Heart left ventricle (tissue), 16 donors: Measurements from ENCODE around the gene PRR7. TPM values are rescaled to one million over a fixed set of nuclear protein-coding genes. Genes with fewer than 3 reads are reported as not detected.

Source experiments
- ATAC-seq, 4 donors: fragments of 200-7000 bp; cut with Tn5 transposase; one replicate each; pipeline ENCODE4 v1.9.1; 2020 to 2022; ENCODE audit warnings: moderate library complexity in 4 of 4, mild to moderate bottlenecking in 3 of 4, moderate number of reproducible peaks in 1 of 4
- DNase-seq, 5 donors: peaks; one replicate each; pipeline ENCODE4 v3.0.0-alpha.2; 2020
- H3K27ac ChIP-seq, 12 donors: fragments of 200-600 bp; sonication (generic) in 4 of 12; one replicate each; pipeline versions ENCODE4 v1.5.0 to v1.8.0; 2016 to 2022; ENCODE audit warnings: mild to moderate bottlenecking in 2 of 12
- H3K27me3 ChIP-seq, 9 donors: fragments of 200-600 bp; sonication (generic) in 2 of 9; one replicate each; pipeline versions ENCODE4 v1.5.1 to v1.8.0; 2016 to 2022; ENCODE audit warnings: mild to moderate bottlenecking in 3 of 9
- H3K36me3 ChIP-seq, 9 donors: fragments of 200-600 bp; sonication (generic) in 2 of 9; one replicate each; pipeline versions ENCODE4 v1.5.0 to v1.8.0; 2018 to 2022; ENCODE audit warnings: mild to moderate bottlenecking in 2 of 9
- H3K4me1 ChIP-seq, 12 donors: fragments of 200-600 bp; sonication (generic) in 4 of 12; one replicate each; pipeline versions ENCODE4 v1.5.0 to v1.8.0; 2016 to 2022; ENCODE audit warnings: mild to moderate bottlenecking in 3 of 12
- H3K4me3 ChIP-seq, 12 donors: fragments of 200-600 bp; sonication (generic) in 4 of 12; one replicate each; pipeline versions ENCODE4 v1.5.0 to v1.8.0; 2017 to 2022; ENCODE audit warnings: mild to moderate bottlenecking in 9 of 12, moderate library complexity in 4 of 12
- H3K9me3 ChIP-seq, 12 donors: fragments of 200-600 bp; sonication (generic) in 4 of 12; one replicate each; pipeline versions ENCODE4 v1.5.0 to v1.8.0; 2016 to 2022; ENCODE audit warnings: mild to moderate bottlenecking in 1 of 12
- POLR2A ChIP-seq, 2 donors: fragments of 450-650 bp; IDR thresholded peaks; one replicate each; pipeline ENCODE4 v1.6.1; 2017; ENCODE audit warnings: antibody characterized with exemption in 2 of 2, mild to moderate bottlenecking in 2 of 2, moderate library complexity in 2 of 2
- WGBS, 4 donors: extraction: QIAGEN DNeasy Blood & Tissue Kit in 2 of 4; methylation state at CpG; one replicate each; pipeline versions ENCODE4 v1.1.5 to v1.1.7; 2013 to 2018; 5-methylcytosine and 5-hydroxymethylcytosine counted together
- intact Hi-C, 10 donors: fragments of 100-400 bp; cut with DNase I; formaldehyde crosslinking; loops; one replicate each; pipeline versions ENCODE4 v1.11.1 to v1.14.2; 2022
- polyA plus RNA-seq, 2 donors: library from polyadenylated mRNA; stranded (reverse); fragments of 200-250 nt; gene quantifications; one replicate each; pipeline ENCODE4 v1.2.3, GENCODE V29; 2013
- total RNA-seq, 9 donors: library from RNA; depleted of rRNA in 2 of 9; stranded (reverse); fragments of >200 nt in 2 of 9; fragmentation: NEBNext Ultra II Directional in 3 of 9; extraction: Animal tissue kit (Norgen Biotek cat#: 25700) in 3 of 9; gene quantifications; one replicate each; pipeline versions ENCODE4 v1.1.0 to v1.2.4, GENCODE V29; 2016 to 2023
- TF ChIP-seq, protein P1 (sequence below), 12 donors: fragments of 200-600 bp; sonication (generic) in 4 of 12; IDR thresholded peaks; one replicate each; pipeline versions ENCODE4 v1.5.0 to v1.8.0; 2018 to 2022; ENCODE audit warnings: antibody characterized with exemption in 12 of 12, mild to moderate bottlenecking in 5 of 12
- donor health status: ischemic (EF 13 %, LVEDD 7.1; RV severe dilation, severe dysfunction).
- donor health status: healthy with polysubstance abuse.
- donor health status: DM: no; HTN: yes; CAD: no.
- donor health status: DM: no; HTN: no; CAD: no.
- donor health status: ischemic (EF 25% LVEDD 6.9; RV normal size, moderate dysfunction).
- donor health status: ischemic (EF 25% LVEDD 5.7; RV mildly dilated, moderate dysfunction).
- donor health status: healthy.
- donor health status: DM: yes; HTN: yes; CAD: no.
- donor health status: ischemic (EF 35%, LVEDD 5.7; RV mildly dilated, moderate dysfunction).
- donor health status: nonischemic (EF 11% LVEDD 7.7; RV severe dilation, severe dysfunction).
- donor health status: DM: yes; HTN: yes; CAD: no.
- donor health status: PGD.
- donor health status: ischemic (EF 29% LVEDD 5.4; RV normal size, mild dysfunction).
- donor health status: nonischemic (EF 23%, LVEDD 6.1; RV moderate dilation, normal function).

PRR7 gene
- total and polyA plus RNA-seq, 11 donors = 0.82 to 5.0 (median 1.5) TPM

DNA sequence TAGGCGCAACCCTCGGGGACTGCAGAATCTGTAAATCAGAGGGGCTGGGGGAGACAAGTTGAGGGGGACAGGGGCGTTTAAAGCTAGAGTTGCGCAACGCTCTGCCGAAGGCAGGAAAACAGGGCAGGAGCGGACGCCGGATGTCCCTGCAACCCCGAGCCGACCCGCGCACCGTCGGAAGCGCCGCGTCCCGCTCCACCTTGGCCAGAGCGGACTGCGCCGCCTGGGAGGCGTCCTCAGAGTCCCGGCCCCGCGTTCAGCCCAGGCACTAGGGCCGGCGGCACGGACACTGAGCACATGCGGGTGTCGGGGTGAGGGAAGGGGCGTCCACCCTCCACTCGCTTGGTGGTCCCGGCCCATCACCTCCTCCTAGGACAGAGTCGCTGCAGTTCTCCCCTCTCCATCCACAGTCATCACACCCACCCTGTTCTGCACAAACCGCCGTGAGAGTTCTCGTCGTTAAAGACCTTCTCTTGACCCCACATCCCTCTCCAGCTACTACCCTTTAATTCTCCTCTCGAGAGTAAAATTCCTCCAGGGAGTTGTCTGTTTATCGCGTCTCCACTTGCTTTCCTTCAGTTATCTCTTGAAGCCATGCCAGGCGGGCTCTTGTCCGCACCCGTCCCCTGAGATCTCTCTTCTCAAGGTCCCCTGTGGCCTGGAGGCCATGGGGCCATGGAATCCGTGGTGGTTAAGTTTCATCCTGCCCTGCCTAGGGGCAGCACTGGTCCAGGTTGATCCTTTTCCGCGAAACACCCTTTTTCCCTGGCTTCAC, 51.6 kb downstream of the PRR7 start:
- H3K4me3 ChIP-seq = peak overlapping the region; percentile 25 to 96 (median 78)
- peaks cover 0 to 16% (median 0%) of the 10 kb centered on the region in 9 donors for H3K36me3 ChIP-seq
- H3K4me1 ChIP-seq = peaks cover 8 to 70% (median 52%) of the 10 kb centered on the region in 12 donors
- intact Hi-C loops = loop anchor here in 4 of 10 donors (2.0 to 5.0 kb wide), 3 partner anchors 41 to 106 kb away; no protein-coding TSS in a partner anchor
- TF ChIP-seq, protein P1, sequence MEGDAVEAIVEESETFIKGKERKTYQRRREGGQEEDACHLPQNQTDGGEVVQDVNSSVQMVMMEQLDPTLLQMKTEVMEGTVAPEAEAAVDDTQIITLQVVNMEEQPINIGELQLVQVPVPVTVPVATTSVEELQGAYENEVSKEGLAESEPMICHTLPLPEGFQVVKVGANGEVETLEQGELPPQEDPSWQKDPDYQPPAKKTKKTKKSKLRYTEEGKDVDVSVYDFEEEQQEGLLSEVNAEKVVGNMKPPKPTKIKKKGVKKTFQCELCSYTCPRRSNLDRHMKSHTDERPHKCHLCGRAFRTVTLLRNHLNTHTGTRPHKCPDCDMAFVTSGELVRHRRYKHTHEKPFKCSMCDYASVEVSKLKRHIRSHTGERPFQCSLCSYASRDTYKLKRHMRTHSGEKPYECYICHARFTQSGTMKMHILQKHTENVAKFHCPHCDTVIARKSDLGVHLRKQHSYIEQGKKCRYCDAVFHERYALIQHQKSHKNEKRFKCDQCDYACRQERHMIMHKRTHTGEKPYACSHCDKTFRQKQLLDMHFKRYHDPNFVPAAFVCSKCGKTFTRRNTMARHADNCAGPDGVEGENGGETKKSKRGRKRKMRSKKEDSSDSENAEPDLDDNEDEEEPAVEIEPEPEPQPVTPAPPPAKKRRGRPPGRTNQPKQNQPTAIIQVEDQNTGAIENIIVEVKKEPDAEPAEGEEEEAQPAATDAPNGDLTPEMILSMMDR (IDR thresholded peaks at IDR 0.05) = peak in 1 of 12 donors; percentile 3
- TF ChIP-seq POLR2A (IDR thresholded peaks at IDR 0.05) = no peak
- H3K27me3 ChIP-seq = no peaks in the 10 kb centered on the region
- H3K9me3 ChIP-seq = no peaks in the 10 kb centered on the region
- peak overlapping the region; percentile 27 to 98 (median 95) for H3K27ac ChIP-seq
- DNase-seq (peak in 4 of 5 donors; percentile 57 to 85 (median 64)), ATAC-seq (peak in 2 of 4 donors; percentile 1 to 12)
- WGBS, 4 donors = 7 to 14% (median 10%) methylated on average over 29 to 48 of the region's 48 CpGs

DNA sequence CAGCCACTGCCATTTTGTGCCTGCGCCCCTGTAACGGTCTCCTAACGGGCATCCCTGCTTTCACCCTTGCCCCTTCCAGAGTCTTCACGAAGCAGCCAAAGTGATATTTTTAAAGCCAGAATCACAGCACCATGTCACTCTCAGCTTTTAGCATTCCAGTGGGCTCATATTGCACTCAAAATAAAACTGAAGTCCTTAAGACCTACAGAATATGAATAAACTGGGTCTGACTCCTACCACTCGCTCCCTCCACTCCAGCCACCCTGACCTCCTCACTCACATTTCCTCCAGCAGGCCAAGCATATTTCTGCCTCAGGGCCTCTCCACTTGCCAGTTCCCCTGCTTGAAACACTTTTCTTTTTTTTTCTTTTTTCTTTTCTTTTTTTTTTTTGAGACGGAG, 53.2 kb downstream of the PRR7 start:
- ATAC-seq = no peak
- TF ChIP-seq, protein P1 (IDR thresholded peaks at IDR 0.05) = no peak
- TF ChIP-seq POLR2A (IDR thresholded peaks at IDR 0.05) = no peak

DNA sequence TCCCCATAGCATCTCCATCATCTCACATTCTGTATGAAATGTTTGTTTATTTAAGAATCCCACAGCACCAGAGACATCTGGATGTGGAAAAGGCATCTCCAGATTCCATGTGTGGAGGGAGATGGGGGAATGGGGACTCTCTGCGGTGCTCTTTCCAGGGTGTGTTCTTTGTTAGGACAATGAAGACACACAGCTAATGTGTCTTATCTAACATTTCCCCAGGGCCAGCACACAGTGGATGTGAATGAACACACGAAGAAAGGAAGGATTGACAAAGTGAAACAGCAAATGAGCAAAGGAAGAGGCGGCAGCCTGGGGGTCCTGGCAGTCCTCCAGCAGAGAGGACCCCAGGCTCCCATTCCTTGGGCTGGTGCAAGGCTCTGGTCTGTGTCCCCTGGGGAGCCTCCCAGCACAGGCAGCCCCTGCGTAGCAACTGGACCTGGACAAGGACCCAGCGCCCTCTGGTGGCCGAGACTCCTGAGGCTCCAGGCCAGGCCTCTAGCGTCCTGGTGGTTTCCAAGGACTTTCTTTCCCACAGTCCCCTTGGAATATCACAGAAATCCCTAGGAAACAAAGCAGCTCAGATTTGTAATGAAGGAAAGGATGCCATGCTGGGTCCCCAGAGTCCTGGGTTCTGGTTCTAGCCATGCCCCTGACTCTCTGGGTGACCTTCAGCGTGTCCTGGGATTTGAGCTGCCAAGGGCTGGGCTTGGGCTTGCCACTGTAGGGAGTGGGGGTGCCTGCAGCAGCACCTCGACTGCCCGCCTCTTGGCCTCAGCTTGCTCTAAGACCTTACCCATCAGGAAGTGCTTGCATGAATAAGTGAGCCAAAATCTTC, 54.3 kb downstream of the PRR7 start:
- DNase-seq = peak; percentile 91 to 96 (median 94)
- no peaks in the 10 kb centered on the region for H3K9me3 ChIP-seq
- TF ChIP-seq, protein P1 (IDR thresholded peaks at IDR 0.05) = peak; percentile 92 to 99 (median 96)
- TF ChIP-seq POLR2A (IDR thresholded peaks at IDR 0.05) = no peak
- no peaks in the 10 kb centered on the region for H3K27me3 ChIP-seq
- H3K4me3 ChIP-seq = no peak overlapping the region
- peaks cover 5 to 43% (median 25%) of the 10 kb centered on the region in 12 donors for H3K4me1 ChIP-seq
- WGBS, 4 donors = 8 to 21% (median 17%) methylated on average over 9 to 10 of the region's 10 CpGs
- peaks cover 0 to 20% (median 0%) of the 10 kb centered on the region in 9 donors for H3K36me3 ChIP-seq
- ATAC-seq = peak; percentile 21 to 54 (median 43)
- peak overlapping the region in 9 of 12 donors; percentile 1 to 53 (median 38) for H3K27ac ChIP-seq
- intact Hi-C loops = loop anchor here in 9 of 10 donors (1.0 to 10.0 kb wide), 10 partner anchors 45 to 186 kb away; partner anchors contain the start of genes F12 (in 1 of the 9), MXD3 (in 1 of the 9) and PFN3 (in 1 of the 9)

More for the DNA sequence above, 53.2 kb downstream of the PRR7 start:
- Histone ChIP-seq H3K4me1 (peaks cover 6 to 54% (median 36%) of the 10 kb centered on the region in 12 donors), H3K27me3 (no peaks in the 10 kb centered on the region), H3K9me3 (no peaks in the 10 kb centered on the region), H3K27ac (no peak overlapping the region), H3K4me3 (no peak overlapping the region), H3K36me3 (peaks cover 0 to 15% (median 0%) of the 10 kb centered on the region in 9 donors)
- DNase-seq = no peak
- WGBS, 4 donors = 81 to 88% (median 84%) methylated on average over 6 of the region's 6 CpGs
- intact Hi-C loops = loop anchor here in 9 of 10 donors (2.0 to 10.0 kb wide), 8 partner anchors 43 to 185 kb away; partner anchors contain the start of genes F12 (in 1 of the 9), MXD3 (in 1 of the 9) and PFN3 (in 1 of the 9)
